Germinal center (tissue), 1 donor: ENCODE measurements around the gene POLR1D.
A peak's percentile ranks its signal among the peaks of the same experiment; 100 is the strongest.
"Not testable (repeated sequence)": the region's sequence is repeated elsewhere in the genome, so short reads cannot be mapped to it uniquely, and the experiment has no call there.

Source experiments
- DNase-seq: peaks from one replicate; pipeline ENCODE4 v3.0.0; 2012; ENCODE audit warnings: mixed read lengths, low spot score

POLR1D gene

GRCh38 chr13:27617881-27618321, 3.8 kb upstream of the POLR1D start:
- no peak for DNase-seq

DNA sequence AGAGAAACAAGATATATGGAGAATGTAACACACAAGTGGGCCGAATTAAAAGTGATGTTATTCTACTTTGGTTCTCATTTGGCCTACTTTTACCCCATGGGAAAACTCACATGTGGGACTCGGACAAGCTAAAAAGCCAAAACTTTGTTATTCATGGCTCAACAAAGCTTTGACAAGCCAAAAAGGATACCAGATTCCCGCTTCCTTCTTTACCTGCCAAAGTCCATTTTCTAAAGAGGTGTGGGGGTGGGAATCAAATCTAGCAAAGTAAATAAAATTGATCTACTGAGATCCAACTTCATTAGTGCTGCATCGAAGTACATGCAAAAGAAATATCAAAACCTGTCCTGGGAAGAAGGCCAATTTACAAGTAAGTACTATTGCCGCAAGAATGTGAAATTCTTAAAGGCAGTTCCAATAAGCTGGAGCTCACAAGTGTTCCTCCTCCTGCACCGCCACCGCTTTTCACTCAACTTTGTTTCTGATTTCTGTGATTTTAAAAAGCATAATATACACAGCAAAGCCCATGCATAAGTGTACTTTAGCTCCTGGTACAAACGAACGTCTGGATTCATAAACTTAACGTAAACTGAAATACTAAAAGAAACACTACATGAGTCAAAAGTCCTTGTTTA, 2.5 kb upstream of the POLR1D start:
- DNase-seq = no peak

DNA sequence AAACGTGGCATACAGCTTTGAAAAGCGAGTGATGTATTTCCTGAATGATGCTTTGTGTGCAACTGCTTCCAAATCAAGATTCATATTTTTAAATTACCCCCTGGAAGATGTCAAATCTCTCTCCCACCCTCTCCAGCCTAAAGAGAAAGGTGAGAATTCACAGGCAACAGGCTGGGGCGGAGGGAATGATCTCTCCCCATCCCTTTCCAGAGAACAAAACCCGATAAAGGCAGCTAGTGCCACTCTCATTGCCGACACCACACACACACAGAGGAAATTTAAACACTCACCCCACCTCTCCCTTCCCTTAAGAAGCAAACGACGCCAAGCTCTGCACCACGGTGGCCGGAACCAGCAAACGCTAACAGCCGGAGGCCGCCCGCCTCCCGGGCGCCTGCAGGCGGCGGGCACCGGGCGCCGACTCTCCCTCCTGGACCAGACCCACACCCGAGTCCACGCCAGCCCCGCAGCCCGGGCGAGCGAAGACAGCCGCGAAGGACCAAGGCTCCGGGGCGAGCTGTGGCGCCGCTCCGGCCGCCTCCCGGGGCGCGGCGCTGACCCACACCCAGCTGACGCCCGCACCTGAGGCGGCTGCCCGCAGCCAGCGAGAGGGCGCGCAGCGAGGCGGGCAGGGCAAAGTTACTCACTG, 1.8 kb upstream of the POLR1D start:
- DNase-seq = peak; percentile 57

DNA sequence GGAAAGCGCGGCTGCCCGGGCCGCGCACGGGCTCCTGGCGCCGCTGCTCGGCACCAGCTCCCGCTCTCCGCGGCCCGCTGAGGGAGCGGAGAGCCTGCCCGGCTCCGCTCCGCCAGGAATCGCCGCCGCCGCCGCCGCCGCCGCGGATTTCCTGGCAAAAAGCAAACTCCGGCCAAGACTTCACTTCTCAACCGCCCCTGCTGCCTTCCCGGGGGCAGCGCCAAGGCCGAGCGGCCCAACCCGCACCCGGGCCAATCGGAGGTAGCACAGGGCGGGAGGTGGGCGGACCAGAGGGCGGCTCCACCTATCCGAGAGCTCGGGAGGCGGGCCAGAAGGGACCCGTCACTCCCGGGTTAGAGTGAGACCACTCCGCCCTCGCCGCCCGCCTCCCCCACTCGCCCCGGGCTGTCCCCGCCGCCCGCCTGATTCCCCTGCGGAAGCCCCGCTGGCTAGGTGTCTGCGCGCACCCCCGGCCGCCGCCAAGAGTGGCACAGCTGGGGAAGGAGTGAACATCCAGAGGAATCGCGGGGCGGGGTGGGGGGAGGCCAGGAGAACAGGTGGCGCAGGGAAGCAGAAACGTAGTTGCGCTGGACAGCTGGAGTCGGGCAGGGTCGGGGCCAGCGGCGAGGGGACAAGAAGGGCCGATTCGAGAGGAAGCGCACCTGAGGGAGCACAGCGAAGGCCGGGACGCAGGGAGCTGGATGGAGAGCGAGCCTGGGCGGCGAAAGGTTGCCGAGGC, 1.1 kb upstream of the POLR1D start, which contains the start of gene LNX2:
Gene LNX2, minus strand, starts transcription at position 153 of the 739 bp plus-strand sequence. CDS start 38,826 bp downstream, outside the sequence.
- peak; percentile 98 for DNase-seq

DNA sequence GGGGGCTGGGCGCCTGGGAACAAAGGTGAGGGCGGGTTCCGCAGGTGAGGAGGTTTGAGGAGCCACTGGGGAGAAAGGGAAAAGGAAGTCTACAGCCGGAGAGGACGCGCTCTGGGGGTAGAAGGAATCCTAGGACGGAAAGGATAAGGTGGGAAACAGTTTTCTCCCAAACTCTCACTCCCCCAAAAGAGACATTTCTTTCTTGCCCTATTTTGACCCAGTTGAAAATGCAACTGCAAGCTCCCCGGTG, 651 bp upstream of the POLR1D start:
- DNase-seq = no peak

DNA sequence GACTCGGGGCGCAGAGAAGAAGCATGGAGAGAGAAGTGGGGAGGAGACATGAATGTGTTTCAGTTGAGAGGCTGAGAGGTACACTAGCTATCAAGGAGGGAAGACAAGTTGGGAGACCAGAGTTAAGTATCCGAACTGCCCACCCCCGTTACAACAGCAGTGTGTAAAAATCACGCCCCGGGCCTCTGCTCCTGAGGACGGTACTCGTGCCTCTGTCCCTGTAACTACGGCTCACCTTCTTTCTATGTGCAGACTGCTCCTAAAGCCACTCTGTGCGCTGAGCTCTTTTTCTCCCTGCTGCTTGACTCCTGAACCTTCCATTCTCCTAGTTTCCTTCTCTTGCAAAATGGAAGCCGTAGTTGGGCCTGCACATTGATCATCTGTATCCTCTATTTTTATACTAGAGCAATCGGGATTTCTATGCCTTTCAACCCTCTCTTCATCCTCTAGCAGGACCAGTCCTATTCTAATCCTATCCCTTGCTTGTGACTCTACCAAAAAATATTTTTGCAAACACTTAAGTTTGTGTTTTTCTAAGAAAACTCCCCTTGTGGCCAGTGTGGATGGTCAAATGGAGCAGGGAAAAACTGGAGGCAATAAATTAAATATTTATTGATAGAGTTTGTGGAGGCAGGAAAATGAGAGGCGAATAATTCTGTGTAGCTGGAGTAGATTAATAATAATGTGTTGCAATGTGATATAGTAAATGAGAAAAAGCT, 569 bp downstream of the POLR1D start:
- no peak for DNase-seq

DNA sequence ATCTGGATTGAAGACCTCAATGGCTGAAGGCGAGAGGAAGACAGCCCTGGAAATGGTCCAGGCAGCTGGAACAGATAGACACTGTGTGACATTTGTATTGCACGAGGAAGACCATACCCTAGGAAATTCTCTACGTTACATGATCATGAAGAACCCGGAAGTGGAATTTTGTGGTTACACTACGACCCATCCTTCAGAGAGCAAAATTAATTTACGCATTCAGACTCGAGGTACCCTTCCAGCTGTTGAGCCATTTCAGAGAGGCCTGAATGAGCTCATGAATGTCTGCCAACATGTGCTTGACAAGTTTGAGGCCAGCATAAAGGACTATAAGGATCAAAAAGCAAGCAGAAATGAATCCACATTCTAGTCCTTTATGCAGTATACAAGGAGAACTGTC, 1.2 kb downstream of the POLR1D start:
- DNase-seq = no peak

DNA sequence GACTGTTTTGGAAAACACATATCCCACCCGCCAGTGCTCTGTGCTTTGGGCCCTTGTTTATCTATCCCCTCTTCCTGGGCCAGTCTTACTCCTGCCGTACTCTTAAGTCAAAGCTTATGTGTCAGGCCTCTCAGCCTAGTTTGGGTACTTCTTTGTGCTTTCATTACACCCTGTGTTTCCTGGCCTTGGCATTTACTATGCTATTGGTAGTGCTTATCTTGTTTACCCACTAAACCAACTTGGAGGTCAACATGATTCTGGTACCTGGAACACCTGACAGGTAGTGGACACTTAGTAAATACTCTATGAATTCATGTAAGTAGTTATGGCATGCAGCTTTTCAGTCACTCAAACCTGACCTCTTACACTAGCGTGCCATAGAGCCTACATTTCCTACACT, 2.4 kb downstream of the POLR1D start:
- DNase-seq = no peak

DNA sequence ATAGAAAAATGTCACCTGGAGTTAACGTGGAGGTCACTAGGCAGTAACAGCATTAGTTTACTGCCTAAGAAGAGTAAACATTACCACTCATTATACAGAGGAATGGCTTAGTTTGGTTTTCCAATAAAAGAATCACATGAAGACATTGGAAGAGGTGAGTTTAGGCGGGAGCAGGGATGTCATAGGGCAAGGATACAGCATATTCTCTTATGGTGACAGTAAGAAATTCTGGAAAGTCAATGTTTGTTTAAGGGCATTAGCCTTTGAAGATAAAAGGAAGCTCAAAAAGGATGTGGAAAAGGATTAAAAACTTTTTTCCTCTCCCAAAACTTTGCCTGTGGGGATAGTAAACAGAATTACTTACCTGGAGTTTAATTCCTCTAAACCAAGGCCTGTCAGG, 4.1 kb downstream of the POLR1D start:
- no peak for DNase-seq

DNA sequence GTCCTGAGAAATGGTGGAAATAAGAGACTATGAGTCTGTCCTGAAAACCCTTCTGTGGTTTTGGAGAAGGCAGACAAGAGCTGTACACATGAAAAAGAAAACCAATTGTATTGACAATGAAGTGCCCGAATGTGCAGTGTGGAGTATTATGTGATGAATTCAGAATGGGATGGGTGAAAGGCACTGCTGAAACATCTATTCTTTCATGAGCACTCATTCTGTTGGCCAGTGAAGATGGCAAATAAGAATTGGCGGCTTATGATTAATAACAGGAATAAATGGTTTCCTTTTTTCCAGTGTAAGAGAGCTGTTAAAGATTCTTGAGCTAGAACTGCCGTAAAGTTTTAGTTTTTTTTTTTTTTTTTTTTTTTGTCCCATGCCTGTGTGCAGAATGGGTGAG, 5.7 kb downstream of the POLR1D start:
- DNase-seq = no peak

GRCh38 chr13:27628081-27628480, 6.4 kb downstream of the POLR1D start:
- DNase-seq = no peak

DNA sequence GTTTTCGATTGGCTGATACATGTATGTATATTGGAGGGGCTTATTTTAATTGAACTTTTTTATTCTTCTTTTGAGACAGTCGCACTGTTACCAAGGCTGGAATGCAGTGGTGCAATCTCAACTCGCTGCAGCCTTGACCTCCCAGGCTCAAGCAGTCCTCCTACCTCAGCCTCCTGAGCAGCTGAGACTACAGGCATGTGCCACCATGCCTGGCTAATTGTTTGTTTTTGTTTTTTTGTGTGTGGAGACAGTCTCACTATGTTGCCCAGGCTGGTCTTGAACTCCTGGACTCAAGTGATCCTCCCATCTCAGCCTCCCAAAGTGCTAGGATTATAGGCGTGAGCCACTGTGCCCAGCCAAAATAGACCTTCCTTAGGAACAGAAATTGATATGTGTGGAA, 7.1 kb downstream of the POLR1D start:
- DNase-seq = not testable (repeated sequence)

GRCh38 chr13:27631156-27631555, 9.5 kb downstream of the POLR1D start:
- no peak for DNase-seq

GRCh38 chr13:27631665-27632064, 10.0 kb downstream of the POLR1D start:
- DNase-seq = no peak

DNA sequence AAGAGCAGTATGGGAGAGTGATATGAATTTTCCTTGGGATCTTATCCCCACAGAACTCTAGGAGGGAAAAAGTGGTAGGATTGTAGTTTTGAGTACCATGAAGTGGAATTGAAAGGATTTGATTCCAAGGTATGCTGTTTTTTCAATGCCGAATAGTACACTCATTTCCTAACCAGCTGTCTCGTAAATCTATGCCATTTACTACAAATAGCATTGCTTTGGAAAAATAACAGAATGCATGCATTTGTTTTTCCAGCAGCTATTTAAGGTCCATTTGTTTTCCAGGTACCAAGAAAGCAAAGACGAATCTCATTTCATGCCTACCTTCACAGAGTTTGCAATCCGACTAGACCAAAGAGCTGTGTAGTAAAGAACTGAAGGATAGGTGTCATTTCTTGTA, 10.5 kb downstream of the POLR1D start:
- DNase-seq = no peak

DNA sequence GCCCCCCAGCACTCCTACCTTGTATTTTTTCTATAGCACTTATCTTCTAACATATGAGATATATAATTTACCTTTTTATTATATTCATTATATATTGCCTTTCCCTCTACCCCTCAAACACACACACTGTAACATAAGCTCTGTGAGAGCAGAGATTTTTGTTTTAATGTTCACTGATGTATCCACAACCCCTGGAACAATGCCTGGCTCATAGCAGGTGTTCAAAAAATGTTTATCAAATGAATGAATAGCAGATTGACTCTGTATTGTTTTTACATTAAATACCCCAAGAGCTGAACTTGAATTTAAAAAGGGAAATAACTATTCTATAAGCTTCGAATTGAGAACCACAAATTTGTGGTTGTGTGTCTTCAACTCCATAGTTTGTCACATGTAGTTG, 11.0 kb downstream of the POLR1D start:
- no peak for DNase-seq

GRCh38 chr13:27634231-27634630, 12.5 kb downstream of the POLR1D start:
- no peak for DNase-seq

DNA sequence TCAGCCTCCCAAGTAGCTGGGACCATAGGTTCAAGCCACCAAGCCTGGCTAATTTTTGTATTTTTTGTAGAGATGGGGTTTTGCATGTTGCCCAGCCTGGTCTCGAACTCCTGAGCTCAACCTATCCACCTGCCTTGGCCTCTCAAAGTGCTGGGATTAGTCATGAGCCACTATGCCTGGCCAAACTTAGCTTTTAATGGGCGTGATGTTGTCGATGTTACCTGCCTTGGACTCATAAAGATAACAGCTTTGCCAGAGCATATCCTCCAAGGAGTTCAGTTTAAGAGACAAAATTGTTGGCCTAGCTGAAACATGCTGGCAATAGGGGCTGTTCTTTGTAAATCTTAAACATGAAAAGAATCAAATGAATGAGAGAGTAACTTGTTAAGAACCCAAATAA, 13.1 kb downstream of the POLR1D start:
- DNase-seq = no peak

DNA sequence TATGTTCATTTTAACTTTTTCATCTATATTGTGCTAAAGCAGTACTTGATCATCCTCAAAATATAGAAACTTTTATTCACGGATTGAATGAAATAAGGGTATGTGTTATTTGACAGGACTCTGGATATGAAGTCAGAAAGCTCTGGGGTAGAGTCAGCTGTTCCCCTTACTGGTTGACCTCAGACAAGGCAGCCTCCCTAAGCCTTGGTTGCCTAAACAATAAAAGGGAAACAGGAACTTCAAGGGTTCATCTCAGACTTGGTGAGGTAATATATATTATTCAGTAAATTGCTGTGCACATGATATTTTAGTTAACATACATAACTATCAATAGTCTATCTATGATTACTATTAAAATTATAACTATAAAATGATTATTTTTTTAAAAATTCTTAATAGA, 13.6 kb downstream of the POLR1D start:
- no peak for DNase-seq

DNA sequence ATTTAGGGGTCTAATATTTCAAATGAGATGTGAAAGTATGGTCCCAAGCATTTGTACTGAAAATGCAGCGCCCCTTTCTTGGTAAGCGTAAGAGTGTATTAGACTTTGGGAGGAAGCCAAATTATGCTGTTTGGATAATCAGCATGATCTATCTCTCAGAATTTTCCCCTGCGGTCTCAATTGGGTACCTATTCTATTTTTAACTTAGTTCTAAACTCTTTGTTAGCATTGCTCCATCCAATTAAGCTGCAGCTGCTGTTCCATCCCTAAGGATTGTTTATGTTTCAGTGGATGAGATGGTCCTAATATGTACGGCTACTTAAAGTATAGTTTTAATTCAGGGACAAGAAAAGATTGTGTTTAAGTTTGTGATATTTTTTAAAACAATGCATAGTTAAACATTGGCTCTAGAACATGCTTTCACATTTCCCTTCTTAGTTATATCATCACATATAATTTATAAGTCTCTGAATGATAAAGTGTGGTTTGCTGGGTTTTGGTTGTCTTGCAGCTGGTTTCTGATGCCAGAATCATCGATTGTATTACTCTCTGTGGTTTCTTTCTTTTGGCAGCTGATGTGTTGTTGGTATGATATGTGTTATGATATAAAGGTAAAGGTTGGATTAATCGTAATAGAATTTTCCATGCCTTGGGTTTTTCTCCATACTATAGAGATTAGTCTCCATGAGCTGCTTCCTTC, 15.0 kb downstream of the POLR1D start:
- no peak for DNase-seq

GRCh38 chr13:27637289-27637626, 15.6 kb downstream of the POLR1D start:
- no peak for DNase-seq

DNA sequence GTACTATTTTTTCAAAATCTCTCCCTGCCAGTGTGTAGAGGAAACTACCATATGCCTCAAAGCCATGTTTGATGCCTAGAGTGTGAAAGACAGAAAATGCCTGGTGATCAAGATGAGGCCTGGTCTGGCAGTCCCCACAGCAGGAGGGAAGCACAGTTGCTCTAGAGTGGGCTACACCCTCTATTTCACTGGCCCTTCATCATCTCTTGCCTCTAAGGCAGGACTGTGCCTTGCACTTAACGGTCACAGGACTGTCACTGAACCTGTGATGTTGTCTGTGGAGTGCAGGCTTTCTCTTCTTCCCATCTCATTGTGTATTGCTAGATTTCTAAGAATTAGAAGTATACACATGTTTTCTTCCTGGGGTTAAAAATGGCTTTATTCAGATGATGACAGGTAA, 16.3 kb downstream of the POLR1D start:
- no peak for DNase-seq
